HG03025 (cell line): ENCODE data around the gene TULP1.

Source experiments
- ATAC-seq: cut with Tn5 transposase; IDR thresholded peaks from one replicate; pipeline ENCODE4 v1.9.1; 2021; ENCODE audit warnings: mild to moderate bottlenecking, moderate library complexity; ENCODE audit not compliant: unreplicated experiment, low FRiP score

The TULP1 gene

GRCh38 chr6:35469751-35470662 lies 42.7 kb downstream of the TULP1 start:
- ATAC-seq: no peak

GRCh38 chr6:35468980-35469750 lies 43.5 kb downstream of the TULP1 start:
- ATAC-seq: peak; percentile 11

- ATAC-seq: peak; percentile 63
Measured at GRCh38 chr6:35468181-35468979, 44.3 kb downstream of the TULP1 start, which contains the start of gene RPL10A. RPL10A (plus strand) TSS chr6:35468401; CDS start chr6:35468435, 34 bp downstream.

- no peak for ATAC-seq
Measured at GRCh38 chr6:35465646-35466045, 47.0 kb downstream of the TULP1 start.

- ATAC-seq: no peak
Measured at GRCh38 chr6:35463292-35463691, 49.4 kb downstream of the TULP1 start.

- no peak for ATAC-seq
Measured at GRCh38 chr6:35461270-35461669, 51.4 kb downstream of the TULP1 start.

- no peak for ATAC-seq
Measured at GRCh38 chr6:35457907-35458306, 54.8 kb downstream of the TULP1 start.

GRCh38 chr6:35454391-35455110 lies 58.1 kb downstream of the TULP1 start:
- no peak for ATAC-seq

- no peak for ATAC-seq
Measured at GRCh38 chr6:35453236-35453635, 59.5 kb downstream of the TULP1 start.

- ATAC-seq: peak; percentile 91
Measured at GRCh38 chr6:35452183-35453090, 60.3 kb downstream of the TULP1 start, which contains the start of gene FANCE. FANCE (plus strand) TSS chr6:35452338; CDS start chr6:35452546, 208 bp downstream.

- ATAC-seq: no peak
Measured at GRCh38 chr6:35451354-35452182, 61.1 kb downstream of the TULP1 start.

GRCh38 chr6:35449287-35449881 lies 63.3 kb downstream of the TULP1 start:
- ATAC-seq: no peak

- ATAC-seq: no peak
Measured at GRCh38 chr6:35448191-35448590, 64.5 kb downstream of the TULP1 start.
